Fibroblast of gingiva (primary cell): ENCODE data around the gene PRDM16.

Source experiments
- DNase-seq: peaks from one replicate; pipeline ENCODE4 v3.0.0-alpha.2; 2011; ENCODE audit warnings: low read depth

PRDM16 gene

GRCh38 chr1:3069491-3070308 is 697 bp downstream of the PRDM16 start:
- peak; percentile 49 for DNase-seq

- no peak for DNase-seq
These were observed 1.3 kb downstream of the PRDM16 start for GRCh38 chr1:3070309-3070643.

GRCh38 chr1:3070644-3071564 is 1.9 kb downstream of the PRDM16 start:
- DNase-seq: no peak

- no peak for DNase-seq
These were observed 2.8 kb downstream of the PRDM16 start for GRCh38 chr1:3071565-3072390.

- no peak for DNase-seq
These were observed 3.6 kb downstream of the PRDM16 start for GRCh38 chr1:3072391-3073185.

GRCh38 chr1:3073186-3073488 is 4.1 kb downstream of the PRDM16 start:
- DNase-seq: no peak

GRCh38 chr1:3073489-3074296 is 4.7 kb downstream of the PRDM16 start:
- no peak for DNase-seq

- no peak for DNase-seq
These were observed 5.3 kb downstream of the PRDM16 start for GRCh38 chr1:3074297-3074741.

- DNase-seq: no peak
These were observed 5.8 kb downstream of the PRDM16 start for GRCh38 chr1:3074800-3075199.

GRCh38 chr1:3075666-3076362 is 6.8 kb downstream of the PRDM16 start:
- no peak for DNase-seq

- DNase-seq: no peak
These were observed 7.3 kb downstream of the PRDM16 start for GRCh38 chr1:3076363-3076740.

GRCh38 chr1:3077081-3077480 is 8.1 kb downstream of the PRDM16 start:
- no peak for DNase-seq

GRCh38 chr1:3077561-3077960 is 8.6 kb downstream of the PRDM16 start:
- DNase-seq: no peak

- no peak for DNase-seq
These were observed 9.4 kb downstream of the PRDM16 start for GRCh38 chr1:3078430-3078861.

GRCh38 chr1:3078871-3079270 is 9.9 kb downstream of the PRDM16 start:
- DNase-seq: no peak

- no peak for DNase-seq
These were observed 10.5 kb downstream of the PRDM16 start for GRCh38 chr1:3079381-3080052.

GRCh38 chr1:3080053-3080955 is 11.3 kb downstream of the PRDM16 start:
- no peak for DNase-seq

- DNase-seq: no peak
These were observed 12.2 kb downstream of the PRDM16 start for GRCh38 chr1:3081171-3081683.
